Activated CD4-positive, alpha-beta T cell treated with anti-CD3 and anti-CD28 coated beads for 1 hour (primary cell): ENCODE data around the gene TBC1D4.
"Not testable (repeated sequence)": the region's sequence is repeated elsewhere in the genome, so short reads cannot be mapped to it uniquely, and the experiment has no call there.

Source experiments
- DNase-seq: peaks from one replicate; pipeline ENCODE4 v3.0.0-alpha.2; 2020

Gene TBC1D4

DNA sequence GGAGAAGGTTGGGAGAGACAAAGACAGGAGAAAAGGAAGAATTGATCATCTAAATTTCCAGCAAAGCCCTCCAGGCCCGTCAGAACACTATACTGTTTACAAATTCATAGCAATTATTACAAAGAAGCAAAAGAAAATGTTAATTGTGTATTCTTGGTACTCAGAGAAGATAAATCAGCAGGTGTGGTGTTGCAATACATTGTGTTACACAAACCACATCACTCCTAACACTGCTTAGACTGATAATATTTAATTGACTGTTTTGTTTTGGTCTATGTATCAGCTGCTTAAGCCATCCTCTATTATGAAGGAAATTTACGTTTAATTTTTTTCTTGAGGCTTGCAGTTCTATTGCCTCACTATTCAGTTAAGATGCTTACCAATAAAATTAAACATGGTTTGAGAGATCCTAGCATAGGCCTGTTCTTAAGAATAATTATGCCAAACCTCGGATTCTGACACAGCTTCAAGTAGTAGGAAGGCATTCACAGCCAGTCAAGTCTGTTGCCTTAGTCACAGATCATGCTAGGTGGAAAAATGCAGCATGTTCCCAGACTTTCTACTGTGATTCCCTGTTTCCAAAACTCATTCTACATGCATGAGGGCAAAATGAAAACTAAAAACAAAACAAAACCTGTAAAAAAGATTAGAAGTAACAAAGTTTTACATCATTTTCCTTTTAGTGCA is 129.2 kb downstream of the TBC1D4 start:
- no peak for DNase-seq

DNA sequence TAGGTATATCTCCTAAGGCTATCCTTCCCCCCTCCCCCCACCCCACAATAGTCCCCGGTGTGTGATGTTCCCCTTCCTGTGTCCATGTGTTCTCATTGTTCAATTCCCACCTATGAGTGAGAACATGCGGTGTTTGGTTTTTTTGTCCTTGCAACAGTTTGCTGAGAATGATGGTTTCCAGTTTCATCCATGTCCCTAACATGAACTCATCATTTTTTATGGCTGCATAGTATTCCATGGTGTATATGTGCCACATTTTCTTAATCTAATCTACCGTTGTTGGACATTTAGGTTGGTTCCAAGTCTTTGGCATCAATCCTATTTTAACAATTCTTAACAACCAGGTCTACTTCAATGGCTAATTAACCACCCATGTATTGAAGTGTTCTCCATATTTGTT is 130.4 kb downstream of the TBC1D4 start:
- DNase-seq, result not testable (repeated sequence)

DNA sequence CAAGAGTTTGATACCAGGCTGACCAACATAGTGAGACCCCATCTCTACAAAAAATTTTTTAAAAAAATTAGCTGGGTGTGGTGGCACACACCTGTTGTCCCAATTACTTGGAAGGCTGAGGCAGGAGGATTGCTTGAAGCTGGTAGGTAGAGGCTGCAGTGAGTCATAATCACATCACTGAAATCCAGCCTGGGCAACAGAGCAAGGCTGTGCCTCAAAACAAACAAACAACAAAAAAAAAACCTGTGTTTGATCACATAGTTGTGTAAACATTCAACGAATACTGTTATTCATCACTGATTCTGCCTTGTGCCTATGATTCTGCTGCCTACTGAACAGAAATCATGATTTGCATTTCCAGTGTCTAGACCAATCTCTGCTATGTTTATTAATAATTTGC is 134.0 kb downstream of the TBC1D4 start:
- DNase-seq, result no peak

DNA sequence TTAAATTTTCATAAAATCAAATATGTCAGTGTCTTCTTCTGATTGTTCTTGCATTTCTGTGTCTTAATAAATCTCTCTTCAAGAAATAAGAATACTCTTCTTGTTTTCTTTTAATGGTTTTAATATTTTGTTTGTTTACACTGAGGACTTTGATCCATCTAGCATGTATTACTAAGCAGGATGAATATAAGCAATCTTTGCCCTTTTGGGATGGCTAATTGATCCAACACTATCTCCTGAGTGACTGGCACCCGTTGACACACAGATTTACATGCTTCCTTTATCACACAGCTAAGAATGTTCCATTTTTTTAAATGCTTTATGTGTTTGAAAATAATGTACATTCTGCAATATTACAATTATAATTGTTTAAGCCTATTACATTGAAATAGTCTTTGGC is 134.5 kb downstream of the TBC1D4 start:
- no peak for DNase-seq

DNA sequence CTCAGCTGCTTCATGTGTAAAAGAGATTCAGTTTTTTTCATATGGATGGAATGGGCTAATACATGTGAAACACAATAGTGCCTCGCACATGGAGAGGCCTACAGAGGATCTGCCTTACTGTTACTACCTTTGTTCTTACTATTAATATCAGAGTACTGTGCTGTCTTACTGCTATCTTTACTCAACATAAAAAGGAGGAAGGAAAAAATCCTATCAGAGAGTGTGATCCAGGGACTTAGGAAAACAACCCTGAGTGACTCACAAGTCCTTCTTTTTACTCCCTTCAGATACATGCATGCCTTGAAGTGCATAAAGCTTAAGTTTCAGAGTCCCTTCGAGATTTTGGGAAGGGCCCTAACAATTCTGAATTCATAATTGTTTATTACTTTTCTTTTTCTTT is 136.8 kb downstream of the TBC1D4 start:
- no peak for DNase-seq

DNA sequence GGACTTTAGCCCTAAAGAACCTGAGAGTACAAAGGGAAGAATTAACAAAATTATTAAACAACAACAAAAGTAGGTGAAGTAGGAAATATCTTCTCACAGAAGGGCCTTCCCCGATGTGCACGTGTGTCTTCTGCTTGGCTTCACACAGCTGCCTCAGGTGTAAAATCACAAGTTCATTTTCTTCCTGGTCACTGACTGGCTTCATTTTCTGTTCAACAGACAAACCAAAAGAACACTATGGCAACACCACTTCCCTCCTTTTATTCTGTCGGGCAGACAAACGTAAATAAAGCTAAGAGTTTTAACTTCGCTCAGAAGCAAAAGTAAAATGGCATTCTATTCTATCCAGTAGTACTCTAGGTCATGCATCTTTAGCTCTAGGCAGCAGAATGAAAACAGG is 140.9 kb downstream of the TBC1D4 start:
- no peak for DNase-seq

DNA sequence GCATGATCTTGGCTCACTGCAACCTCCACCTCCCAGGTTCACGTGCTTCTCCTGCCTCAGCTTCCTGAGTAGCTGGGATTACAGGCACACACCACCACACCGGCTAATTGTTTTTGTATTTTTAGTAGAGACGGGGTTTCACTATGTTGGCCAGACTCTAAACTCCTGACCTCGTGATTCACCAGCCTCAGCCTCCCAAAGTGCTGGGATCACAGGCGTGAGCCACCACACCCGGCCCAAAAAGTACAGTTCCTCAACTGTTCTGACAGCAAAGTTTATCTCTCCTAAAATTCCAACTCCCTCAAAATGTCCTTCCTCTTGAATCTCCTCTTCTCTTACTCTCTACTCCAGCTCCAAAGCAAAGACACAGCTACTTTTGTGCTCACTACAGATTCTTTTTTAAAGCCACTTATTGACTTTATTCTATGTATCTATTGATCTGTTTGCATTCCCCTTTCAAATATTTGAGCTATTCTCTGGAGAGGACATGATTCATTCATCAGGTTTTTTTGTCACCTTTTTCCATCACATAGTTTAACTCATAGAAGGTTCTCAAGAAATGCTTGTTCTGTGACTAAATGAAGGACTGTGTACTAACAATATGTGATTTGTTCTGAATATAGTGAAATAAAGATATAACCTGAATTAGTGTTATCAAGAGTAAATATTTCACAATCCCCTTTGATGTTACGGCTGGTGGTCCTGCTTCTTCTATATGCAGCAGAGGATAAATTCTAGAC is 142.2 kb downstream of the TBC1D4 start:
- DNase-seq, result no peak

DNA sequence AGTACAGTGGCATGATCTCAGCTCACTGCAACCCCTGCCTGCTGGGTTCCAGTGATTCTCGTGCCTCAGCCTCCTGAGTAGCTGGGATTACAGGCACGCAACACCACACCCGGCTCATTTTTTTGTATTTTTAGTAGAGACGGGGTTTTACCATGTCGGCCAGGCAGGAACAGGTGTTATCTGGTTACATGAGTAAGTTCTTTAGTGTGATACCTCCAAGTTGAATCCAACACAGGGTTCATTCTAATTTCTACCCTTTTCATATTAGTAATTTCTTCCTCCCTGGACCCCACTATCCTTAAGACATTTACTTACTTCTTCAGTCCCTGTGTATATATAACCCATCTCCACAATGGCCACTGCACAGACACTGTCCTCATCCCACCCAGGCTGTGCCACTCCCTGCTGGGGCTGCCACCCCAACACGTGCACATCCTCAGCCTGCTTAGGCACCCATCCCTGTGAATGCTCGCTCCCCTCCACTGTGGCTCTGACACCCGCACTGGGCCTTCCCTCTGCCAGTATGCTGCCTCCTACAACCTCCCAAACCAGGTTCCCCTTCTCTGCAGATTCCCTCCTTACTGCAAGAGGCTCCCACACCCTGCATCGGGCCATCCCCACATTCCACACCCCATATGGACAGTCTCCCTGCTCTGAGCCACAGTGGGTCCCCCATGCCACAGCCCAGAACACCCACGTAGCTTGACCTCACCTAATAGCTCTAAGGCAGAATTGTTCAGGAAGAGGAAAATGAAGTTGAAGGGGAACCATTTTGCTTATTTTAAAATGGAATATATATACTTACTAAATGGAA is 147.1 kb downstream of the TBC1D4 start:
- no peak for DNase-seq

DNA sequence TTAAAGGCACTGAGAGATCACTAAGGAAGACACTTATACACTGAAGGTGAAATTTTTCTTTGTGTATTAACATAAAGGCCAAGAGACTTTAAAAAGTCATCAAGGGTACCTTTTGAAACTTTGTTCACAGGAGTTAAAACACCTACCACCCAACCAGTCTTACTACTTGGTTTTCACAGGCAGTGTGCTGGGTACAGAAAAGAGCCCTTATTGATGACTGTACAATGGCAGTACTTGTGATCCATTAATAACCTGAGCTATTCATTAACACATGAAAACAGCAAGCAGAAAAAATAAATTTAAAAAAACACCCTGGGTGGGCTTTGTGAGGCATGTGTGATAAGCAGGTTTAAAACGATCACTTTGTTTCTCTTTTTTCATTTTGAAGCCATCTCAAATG is 148.9 kb downstream of the TBC1D4 start:
- no peak for DNase-seq

DNA sequence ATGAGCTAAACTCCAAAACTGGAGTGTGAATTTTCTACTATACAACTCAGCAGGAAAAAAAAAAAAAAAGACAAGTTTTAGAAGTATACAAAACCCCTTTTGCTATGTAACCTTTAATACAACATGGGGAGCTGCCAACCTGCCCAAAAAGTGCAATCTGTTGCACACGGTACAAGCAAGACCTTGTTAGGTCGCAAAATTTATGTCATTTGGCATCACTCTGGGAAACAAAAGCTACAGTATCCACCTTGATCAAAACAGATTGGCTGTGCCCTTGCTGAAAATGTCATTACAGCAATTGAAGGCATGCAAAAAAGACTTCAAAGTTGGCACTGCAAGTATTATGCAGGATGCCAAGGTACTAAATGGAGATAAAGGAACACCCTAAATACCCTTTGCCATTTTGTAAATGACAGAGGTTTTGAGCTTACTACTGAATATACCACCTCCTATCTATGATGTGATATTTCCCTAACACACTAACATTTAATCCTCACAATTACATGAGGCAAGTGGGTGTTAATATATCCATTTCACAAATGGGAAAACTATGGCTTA is 150.1 kb downstream of the TBC1D4 start:
- DNase-seq, result no peak

DNA sequence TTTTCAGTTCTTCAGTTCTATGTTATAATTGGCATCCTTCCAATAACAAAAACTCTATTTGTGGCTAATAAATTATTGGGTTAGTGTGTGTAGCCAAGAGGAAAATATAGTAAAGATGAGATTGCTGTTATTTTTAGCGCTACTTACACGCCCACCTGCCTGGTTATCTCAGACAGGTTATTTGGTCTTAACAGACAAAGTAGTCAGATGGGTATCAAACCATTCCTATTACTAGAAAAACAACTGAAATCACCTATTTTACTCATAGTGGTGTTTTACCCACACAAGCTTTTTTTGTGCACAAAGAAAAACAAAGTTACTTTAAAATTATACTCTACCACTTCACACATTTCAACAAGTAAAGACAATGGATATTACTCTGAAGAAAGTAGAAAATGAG is 151.2 kb downstream of the TBC1D4 start:
- DNase-seq, result no peak

DNA sequence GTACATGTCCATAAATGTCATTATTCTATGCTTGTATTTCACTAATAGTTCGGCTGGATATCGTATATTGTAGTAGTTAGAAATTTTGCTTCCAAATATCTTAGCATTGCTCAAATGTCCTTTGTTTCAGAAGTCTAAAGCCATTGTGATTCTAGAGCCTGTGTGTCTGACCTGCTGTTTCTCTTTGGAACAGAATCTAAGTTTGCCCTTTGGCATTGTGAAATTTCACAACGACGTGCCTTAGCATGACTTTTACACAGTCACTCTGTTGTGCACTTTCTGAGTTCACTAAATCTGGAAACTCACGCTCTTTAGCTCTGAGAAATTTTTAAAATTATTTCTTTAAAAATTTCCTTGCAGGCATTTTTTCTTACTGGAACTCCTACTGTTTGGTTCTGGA is 152.2 kb downstream of the TBC1D4 start:
- DNase-seq, result no peak

DNA sequence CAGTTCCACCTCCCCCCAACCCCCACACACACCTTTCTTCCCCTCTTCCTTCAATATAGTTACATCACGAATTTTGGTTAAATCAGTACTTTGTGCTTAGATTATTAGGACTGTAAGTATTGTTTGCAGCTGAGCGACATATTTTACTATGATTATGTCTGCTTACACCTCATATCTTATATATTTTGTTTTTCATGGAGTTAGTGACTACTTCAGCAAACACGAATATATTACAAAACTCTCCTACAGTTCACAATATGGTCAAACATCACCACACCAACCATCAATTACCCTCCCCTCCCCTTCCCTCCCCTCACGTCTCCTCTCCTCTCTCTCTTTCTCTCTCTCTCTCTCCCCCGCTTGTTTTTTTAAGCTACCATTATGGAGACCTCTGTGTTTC is 152.9 kb downstream of the TBC1D4 start:
- no peak for DNase-seq

DNA sequence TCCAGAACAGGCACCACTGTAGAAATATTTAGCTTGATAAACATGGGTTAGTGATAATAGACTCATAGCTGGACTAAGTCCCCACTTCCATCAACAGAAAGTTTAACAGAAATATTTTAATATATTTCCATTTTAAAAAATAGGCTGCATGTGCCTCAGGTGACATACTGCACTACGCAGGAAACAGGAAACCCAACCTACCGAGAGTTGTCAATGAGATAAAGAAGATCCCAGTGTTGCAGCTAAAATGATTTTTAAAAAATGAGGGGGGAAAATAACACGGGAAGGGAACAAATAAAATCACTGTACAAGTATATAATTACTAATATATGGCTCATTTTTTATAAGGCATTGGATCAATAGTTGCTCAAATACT is 154.8 kb downstream of the TBC1D4 start:
- no peak for DNase-seq

DNA sequence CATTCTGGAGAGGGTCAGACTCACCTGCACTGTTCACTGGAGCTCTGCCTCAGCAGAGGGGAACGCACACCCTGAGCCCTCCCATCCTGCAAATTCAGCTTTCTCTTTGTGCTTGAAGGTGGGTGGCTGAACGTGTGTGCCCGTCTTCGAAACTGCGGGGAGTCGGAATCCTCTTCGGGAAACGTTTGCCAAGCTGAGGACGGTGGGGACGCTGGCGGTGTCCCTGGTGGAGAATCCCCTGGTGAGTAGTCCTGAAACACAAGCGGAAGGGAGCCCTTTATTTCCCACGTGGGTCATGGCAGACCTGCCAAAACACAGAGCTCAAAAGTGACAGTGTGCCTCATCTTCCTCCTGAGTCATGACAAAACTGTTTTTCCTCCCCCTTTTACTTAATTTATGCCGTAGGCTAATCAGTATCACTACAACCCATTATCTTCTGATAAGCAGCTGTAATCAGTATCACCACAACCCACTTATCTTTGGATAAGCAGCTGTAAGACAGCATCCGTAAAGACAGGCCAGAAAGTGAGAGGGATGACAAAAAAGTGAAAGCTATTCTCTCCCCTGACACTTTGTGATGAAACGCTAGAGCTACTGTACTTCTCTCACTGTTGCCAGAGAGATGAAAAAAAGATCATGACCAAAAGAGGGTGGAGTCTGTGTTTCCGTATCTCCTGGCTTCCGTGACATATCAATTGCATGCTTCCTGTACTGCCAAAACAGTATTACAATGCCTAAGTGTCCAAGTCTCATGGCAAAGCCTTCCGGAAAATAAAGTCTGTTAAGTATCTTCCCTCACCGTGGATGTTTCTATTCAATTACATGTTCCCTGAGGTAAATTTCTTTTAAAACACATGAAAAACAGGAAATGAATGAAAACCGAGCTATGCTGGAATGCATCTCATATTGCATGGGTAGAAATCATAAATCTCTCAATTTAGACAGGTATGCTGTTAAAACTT is 155.5 kb downstream of the TBC1D4 start:
- DNase-seq, result peak; percentile 17

DNA sequence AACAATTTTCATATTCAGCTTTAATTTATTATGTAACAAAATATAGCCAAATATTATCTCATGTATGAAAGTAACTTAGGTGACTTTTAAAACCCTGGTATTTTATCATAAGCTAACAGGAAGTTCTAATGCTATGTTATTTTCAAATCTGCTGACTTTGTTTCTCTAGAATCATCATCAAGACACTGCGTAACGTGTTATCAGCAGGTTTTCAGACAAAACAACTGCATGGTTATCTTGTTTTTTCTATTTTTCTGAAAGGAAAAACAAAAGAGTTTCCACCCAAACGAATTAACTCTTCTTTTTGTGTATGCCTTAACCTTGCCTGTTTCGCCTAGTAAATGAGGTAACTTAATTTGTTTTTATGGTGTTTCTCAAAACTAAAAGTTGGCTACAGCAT is 156.3 kb downstream of the TBC1D4 start:
- no peak for DNase-seq

DNA sequence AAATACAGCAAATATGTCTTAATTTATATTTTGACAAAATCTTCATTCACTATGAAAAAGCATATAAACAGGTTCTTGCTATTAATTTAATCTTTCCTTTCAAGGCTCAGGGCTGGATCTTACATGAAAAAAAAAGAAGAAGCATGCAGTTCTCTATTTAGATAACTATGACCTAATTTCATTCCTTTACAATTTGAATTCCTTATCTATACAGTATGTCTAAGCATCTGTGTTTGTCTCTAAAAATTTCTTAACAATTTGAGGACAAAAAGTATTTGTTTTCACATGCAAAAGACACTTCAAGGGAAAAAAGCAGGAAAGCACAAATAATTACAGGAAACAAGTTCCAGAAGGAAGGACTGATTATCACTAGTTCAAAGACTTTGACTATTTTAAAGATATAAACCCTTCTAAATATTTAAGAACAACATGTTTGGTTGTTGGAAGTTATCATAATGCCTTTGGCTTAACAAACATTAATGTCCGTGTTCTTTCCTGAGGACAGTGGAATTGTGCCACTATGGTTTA is 157.5 kb downstream of the TBC1D4 start:
- DNase-seq, result no peak

DNA sequence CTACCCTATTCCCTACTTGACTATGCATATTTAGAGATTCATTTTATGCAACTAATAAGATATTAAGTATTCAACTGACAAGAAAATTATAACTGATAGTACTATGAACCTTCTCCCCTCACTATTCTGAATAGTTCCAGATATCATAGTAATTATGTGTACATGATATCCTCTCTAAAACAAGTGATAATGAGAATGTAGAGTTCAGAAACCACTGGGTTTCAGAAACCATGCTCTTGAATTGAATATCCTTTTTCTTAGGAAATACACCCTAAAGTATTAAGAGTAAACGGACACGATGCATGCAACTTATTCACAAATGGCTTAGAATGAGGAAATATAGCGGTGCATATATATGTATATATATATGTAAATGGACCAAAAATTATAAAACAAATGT is 160.9 kb downstream of the TBC1D4 start:
- DNase-seq, result no peak

DNA sequence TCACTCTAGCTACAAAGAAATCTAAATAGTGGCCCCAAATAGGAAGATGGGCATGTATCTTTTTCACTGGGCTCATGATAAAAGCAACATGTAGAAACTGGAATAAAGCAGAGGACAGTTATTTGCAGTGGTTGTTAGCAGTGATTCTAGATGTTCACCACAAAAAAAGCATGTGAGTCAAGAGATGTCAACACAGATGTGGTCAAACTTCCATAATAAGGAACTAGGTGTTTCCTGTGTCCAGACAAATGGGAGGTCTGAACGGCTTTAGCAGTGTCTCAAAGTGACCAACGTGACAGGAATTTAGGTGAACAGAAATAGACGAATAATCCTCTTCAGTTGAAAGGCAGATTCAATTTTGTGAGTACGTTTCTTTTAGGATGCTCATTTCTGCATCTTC is 162.7 kb downstream of the TBC1D4 start:
- no peak for DNase-seq

DNA sequence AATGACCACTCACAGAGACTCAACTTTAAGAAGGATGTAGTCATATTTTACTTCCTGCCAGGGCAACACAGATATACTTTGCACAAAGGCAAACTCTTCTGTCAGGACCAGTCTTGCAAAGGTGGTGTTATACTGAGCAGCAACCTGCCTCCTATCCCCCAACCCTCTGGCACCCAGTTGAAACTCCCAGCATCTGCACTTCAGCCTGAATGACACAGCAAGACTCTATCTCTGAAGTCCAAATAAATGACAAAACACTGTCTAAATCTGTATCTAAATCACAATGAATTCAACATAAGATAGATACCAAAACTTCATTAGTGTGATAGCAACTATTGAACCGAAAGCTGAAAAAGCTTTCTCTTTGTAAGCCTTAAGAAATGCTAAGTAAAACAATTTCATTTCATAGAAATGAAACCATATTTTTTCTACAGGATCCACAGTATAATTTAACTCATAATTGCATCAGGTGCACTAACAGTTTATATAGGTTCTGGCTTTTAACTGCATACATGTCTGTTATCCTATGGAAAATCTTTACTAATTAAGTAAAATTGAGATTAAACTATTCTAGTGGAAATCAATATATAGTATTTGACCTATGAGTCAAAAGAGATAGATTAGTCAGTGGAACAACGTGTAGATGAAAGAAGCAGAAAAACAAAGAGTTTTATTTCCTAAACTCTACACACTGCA is 163.7 kb downstream of the TBC1D4 start:
- no peak for DNase-seq

DNA sequence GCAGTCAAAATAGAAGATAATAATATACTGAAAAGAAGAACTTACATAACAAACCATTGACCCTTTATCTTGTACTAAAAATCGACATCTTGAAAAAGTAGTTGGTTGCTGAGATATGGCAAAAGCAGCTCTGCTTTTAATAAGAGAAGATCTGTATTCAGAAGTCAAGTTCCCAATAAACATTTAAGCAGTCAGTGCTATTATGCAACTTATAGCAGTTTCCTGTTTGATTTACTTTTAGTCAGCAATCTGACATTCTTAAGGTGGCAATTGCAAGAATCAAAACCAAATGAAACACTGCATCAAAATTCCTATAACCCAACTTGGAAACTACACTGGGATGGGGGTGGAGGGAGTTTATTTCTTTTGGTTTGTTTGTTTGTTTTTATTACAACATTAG is 165.5 kb downstream of the TBC1D4 start:
- no peak for DNase-seq
